Osteocyte (in vitro differentiated cells): ENCODE data around the gene MAPRE2. TPM values are rescaled to one million over a fixed set of nuclear protein-coding genes. Genes with fewer than 3 reads are reported as not detected.
"Not testable (repeated sequence)": the region's sequence is repeated elsewhere in the genome, so short reads cannot be mapped to it uniquely, and the experiment has no call there.

Experiments used
- DNase-seq: peaks from one replicate; pipeline ENCODE4 v3.0.0; 2021; ENCODE audit warnings: mixed read lengths; ENCODE audit not compliant: unreplicated experiment; ENCODE audit errors: extremely low spot score
- H3K27ac Mint-ChIP-seq: one replicate; pipeline ENCODE4 v1.8.0; 2021; ENCODE audit warnings: mild to moderate bottlenecking, mixed read lengths; ENCODE audit not compliant: unreplicated experiment
- H3K27me3 Mint-ChIP-seq: one replicate; pipeline ENCODE4 v1.8.0; 2021; ENCODE audit warnings: mixed read lengths; ENCODE audit not compliant: unreplicated experiment
- H3K36me3 Mint-ChIP-seq: one replicate; pipeline ENCODE4 v1.8.0; 2021; ENCODE audit warnings: mixed read lengths; ENCODE audit not compliant: unreplicated experiment
- H3K4me1 Mint-ChIP-seq: one replicate; pipeline ENCODE4 v1.8.0; 2021; ENCODE audit warnings: mixed read lengths; ENCODE audit not compliant: unreplicated experiment
- H3K4me3 Mint-ChIP-seq: one replicate; pipeline ENCODE4 v1.8.0; 2021; ENCODE audit warnings: mild to moderate bottlenecking, moderate library complexity, mixed read lengths; ENCODE audit not compliant: unreplicated experiment
- H3K9me3 Mint-ChIP-seq: one replicate; pipeline ENCODE4 v1.8.0; 2021; ENCODE audit warnings: mixed read lengths; ENCODE audit not compliant: unreplicated experiment
- total RNA-seq: library from RNA; stranded (reverse); gene quantifications from 2 replicates; pipeline ENCODE4 v1.2.1, GENCODE V29; 2021
- TF ChIP-seq, protein P1 (sequence below): fragments of 200-600 bp; sonication (generic); IDR thresholded peaks from 2 replicates; pipeline ENCODE4 v1.5.0; 2021; ENCODE audit warnings: antibody characterized with exemption, mild to moderate bottlenecking, moderate library complexity

Gene MAPRE2
- total RNA-seq, 1 donor from 2014 or later = 50.0 TPM

DNA sequence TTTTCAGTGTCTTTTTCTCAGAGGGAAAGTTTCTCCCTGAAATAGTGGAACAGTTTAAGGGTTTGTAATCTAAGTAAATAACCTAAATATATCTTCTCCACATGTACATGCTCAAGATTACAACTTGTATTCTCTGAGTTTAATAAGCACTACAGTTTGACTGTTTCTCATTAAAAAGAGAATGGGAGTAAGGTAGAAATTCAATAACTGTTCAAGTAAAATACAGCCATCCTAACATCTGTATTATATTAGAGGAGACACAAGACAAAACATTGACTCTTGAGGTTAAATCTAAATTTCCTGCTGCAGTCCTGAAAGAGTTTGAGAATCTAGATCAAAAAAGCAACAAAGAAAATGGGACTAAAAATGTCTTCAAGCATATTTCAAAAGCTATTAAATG, 126.6 kb downstream of the MAPRE2 start:
- no peak overlapping the region for H3K4me3 Mint-ChIP-seq
- TF ChIP-seq, protein P1, sequence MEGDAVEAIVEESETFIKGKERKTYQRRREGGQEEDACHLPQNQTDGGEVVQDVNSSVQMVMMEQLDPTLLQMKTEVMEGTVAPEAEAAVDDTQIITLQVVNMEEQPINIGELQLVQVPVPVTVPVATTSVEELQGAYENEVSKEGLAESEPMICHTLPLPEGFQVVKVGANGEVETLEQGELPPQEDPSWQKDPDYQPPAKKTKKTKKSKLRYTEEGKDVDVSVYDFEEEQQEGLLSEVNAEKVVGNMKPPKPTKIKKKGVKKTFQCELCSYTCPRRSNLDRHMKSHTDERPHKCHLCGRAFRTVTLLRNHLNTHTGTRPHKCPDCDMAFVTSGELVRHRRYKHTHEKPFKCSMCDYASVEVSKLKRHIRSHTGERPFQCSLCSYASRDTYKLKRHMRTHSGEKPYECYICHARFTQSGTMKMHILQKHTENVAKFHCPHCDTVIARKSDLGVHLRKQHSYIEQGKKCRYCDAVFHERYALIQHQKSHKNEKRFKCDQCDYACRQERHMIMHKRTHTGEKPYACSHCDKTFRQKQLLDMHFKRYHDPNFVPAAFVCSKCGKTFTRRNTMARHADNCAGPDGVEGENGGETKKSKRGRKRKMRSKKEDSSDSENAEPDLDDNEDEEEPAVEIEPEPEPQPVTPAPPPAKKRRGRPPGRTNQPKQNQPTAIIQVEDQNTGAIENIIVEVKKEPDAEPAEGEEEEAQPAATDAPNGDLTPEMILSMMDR = no peak
- no peaks in the 10 kb centered on the region for H3K9me3 Mint-ChIP-seq
- H3K4me1 Mint-ChIP-seq = peaks cover 30% of the 10 kb centered on the region
- peak overlapping the region; percentile 40 for H3K27ac Mint-ChIP-seq
- no peak for DNase-seq
- no peaks in the 10 kb centered on the region for H3K36me3 Mint-ChIP-seq
- no peaks in the 10 kb centered on the region for H3K27me3 Mint-ChIP-seq

DNA sequence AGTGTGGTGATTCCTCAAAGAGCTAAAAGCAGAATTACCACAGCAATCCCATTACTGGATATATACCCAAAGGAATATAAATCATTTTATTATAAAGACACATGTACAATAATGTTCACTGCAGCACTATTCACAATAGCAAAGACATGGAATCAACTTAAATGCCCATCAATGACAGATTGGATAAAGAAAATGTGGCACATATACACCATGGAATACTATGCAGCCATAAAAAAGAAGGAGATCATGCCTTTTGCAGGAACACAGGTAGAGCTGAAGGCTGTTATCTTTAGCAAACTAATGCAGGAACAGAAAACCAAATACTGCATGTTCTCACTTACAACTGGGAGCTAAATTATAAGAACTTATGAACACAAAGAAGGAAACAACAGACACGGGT, 129.1 kb downstream of the MAPRE2 start:
- not testable (repeated sequence) for H3K9me3 Mint-ChIP-seq, H3K27me3 Mint-ChIP-seq, H3K36me3 Mint-ChIP-seq, DNase-seq, H3K27ac Mint-ChIP-seq, H3K4me3 Mint-ChIP-seq
- peaks cover 24% of the 10 kb centered on the region for H3K4me1 Mint-ChIP-seq

DNA sequence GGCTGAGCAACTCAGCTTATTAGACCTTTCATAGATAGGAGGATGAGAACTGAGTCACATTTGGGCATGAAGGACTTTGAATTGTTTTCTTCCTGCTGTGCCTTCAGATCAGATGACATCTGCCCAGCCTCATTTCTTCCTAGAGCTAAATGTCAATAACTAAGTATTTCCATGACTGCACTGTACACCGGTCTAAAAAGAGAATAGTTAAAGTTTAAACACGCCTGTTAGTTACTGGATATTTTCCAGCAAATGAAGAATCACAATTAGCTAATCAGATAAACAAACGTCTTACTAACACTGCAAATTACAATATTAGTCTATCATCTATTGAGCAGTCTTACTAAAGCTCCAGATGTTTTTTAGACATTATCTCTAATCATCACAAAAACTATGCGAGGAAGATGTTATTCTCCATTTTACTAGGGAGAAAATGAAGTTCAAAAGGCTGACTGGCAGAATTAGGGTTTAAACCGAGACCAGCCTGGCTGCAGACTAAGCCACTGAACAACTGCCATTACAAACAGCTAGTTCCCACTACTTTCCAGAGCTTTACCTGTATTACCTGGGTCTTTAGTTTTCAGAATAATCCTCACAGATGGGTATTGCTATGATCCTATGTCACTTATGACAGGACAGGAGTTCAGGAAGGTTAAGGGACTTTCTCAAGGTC, 130.2 kb downstream of the MAPRE2 start:
- Mint-ChIP-seq H3K4me1 (peaks cover 24% of the 10 kb centered on the region), H3K4me3 (no peak overlapping the region), H3K9me3 (peaks cover 6% of the 10 kb centered on the region), H3K36me3 (no peaks in the 10 kb centered on the region), H3K27ac (peak overlapping the region; percentile 12), H3K27me3 (peaks cover 6% of the 10 kb centered on the region)
- DNase-seq = no peak
- TF ChIP-seq, protein P1 = no peak

DNA sequence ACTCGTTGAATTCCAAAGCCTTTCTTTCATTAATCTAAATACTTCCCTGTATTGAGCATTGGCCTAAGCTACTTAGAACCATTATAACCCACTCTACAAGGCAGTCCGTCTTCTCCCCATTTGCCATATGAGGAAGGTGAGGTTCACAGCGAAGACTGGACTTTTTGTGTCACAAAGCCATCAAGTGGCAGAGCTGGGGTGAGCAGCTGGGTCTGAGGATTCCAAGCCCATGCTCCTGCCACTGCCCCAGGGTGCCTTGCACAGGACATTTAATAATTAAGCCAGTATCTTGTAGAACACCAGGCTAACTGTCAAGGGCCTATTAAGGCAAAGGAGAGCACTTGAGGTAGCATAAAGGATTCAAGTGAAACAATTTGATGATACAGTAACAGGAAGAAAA, 130.8 kb downstream of the MAPRE2 start:
- no peak for DNase-seq
- Mint-ChIP-seq H3K27ac (no peak overlapping the region), H3K4me3 (no peak overlapping the region), H3K9me3 (peaks cover 11% of the 10 kb centered on the region), H3K4me1 (peaks cover 24% of the 10 kb centered on the region), H3K27me3 (peaks cover 6% of the 10 kb centered on the region), H3K36me3 (no peaks in the 10 kb centered on the region)
- TF ChIP-seq, protein P1 = no peak

DNA sequence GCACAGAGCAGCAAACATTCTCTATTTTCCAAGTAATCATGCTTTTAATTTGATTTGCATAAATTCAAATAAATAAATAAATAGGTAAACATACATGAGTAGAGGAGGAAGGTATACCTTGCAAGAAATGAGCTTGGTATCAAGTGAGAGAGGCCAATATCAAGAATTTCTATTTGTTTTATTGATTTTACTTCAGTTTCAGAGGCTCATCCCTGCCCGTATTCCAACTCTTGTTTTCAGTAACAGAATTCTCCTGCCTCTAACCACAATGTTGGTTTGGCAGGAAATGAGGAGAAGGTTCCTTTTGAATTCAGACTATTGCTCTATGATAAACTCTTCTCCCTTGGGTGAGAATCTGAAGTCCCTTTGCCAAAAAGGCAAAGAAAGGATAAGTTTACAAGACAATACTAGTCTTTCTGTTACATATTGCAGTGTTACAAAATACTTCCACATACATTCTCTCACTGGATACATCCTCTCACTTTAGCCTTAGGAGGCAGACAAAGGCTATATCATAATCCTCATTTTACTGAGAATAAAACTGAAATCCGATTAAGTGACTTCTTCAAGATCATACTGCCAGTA, 131.3 kb downstream of the MAPRE2 start:
- Mint-ChIP-seq H3K36me3 (no peaks in the 10 kb centered on the region), H3K27ac (no peak overlapping the region), H3K9me3 (peaks cover 13% of the 10 kb centered on the region), H3K27me3 (peaks cover 6% of the 10 kb centered on the region), H3K4me3 (no peak overlapping the region), H3K4me1 (peaks cover 18% of the 10 kb centered on the region)
- TF ChIP-seq, protein P1 = no peak
- no peak for DNase-seq
